Left lung (tissue), 14 donors: ENCODE results near the gene CD247. TPM values are rescaled to one million over a fixed set of nuclear protein-coding genes. Genes with fewer than 3 reads are reported as not detected.

ENCODE experiments used
- ATAC-seq: fragments of 200-7000 bp; cut with Tn5 transposase; one replicate; pipeline ENCODE4 v1.9.1; 2020; ENCODE audit warnings: moderate library complexity
- DNase-seq, 4 donors: peaks; one replicate each; pipeline ENCODE4 v3.0.0-alpha.2; 2013 to 2020
- H3K27ac ChIP-seq, 2 donors: fragments of 200-600 bp; sonication (generic) in 1 of 2; one replicate each; pipeline versions ENCODE4 v1.5.0 to v1.8.0; 2020 to 2021
- H3K27me3 ChIP-seq, 2 donors: fragments of 200-600 bp; sonication (generic) in 1 of 2; one replicate each; pipeline versions ENCODE4 v1.5.0 to v1.8.0; 2020 to 2021
- H3K36me3 ChIP-seq, 2 donors: fragments of 200-600 bp; sonication (generic) in 1 of 2; one replicate each; pipeline versions ENCODE4 v1.5.0 to v1.8.0; 2020 to 2021
- H3K4me1 ChIP-seq, 2 donors: fragments of 200-600 bp; one replicate each; pipeline ENCODE4 v1.8.0; 2021
- H3K4me3 ChIP-seq, 2 donors: fragments of 200-600 bp; sonication (generic) in 1 of 2; one replicate each; pipeline versions ENCODE4 v1.5.0 to v1.8.0; 2020 to 2021; ENCODE audit warnings: mild to moderate bottlenecking in 1 of 2
- H3K9me3 ChIP-seq, 2 donors: fragments of 200-600 bp; sonication (generic) in 1 of 2; one replicate each; pipeline versions ENCODE4 v1.5.0 to v1.8.0; 2020 to 2021
- intact Hi-C, 2 donors: fragments of 100-400 bp; cut with DNase I; formaldehyde crosslinking; loops; one replicate each; pipeline versions ENCODE4 v1.11.2 to v1.14.2; 2022
- long read RNA-seq, 12 donors: library from polyadenylated mRNA in 2 of 12; unstranded in 2 of 12; transcript quantifications; one replicate each; pipeline ENCODE4 v2.0.0 and lab custom pipeline, GENCODE V29; 2019 to 2026
- polyA plus RNA-seq, 6 donors: library from polyadenylated mRNA; unstranded; fragments of 120-200 nt; gene quantifications; one replicate each; pipeline ENCODE4 v1.2.1, GENCODE V29; 2013; ENCODE audit not compliant: insufficient read length in 6 of 6
- total RNA-seq, 2 donors: library from RNA; stranded (reverse); fragmentation: NEBNext Ultra II Directional; extraction: Animal tissue kit (Norgen Biotek cat#: 25700); gene quantifications; one replicate each; pipeline ENCODE4 v1.2.1, GENCODE V29; 2021
- TF ChIP-seq, protein P1 (sequence below), 2 donors: fragments of 200-600 bp; sonication (generic) in 1 of 2; IDR thresholded peaks; one replicate each; pipeline versions ENCODE4 v1.5.0 to v1.8.0; 2021; ENCODE audit warnings: antibody characterized with exemption in 2 of 2
- donor health status: DM: no; HTN: yes; CAD: no.
- donor health status: DM: no; HTN: no; CAD: no.

The CD247 gene
- 1 to 10 TPM; 5.3 to 5.6 TPM for total RNA-seq
- 1 to 10 TPM; 1.3 to 2.0 (median 1.7) TPM for polyA plus RNA-seq
- long read RNA-seq, donor 1, partial matches to known transcripts: 0 of 2 reads
- long read RNA-seq, donor 1, other reads (novel, unspliced or antisense): 0 of 2 reads
- long read RNA-seq, donor 2: 0 reads
- long read RNA-seq, donor 3: 0 reads
- long read RNA-seq, donor 4, partial matches to known transcripts: 0 of 4 reads
- long read RNA-seq, donor 4, other reads (novel, unspliced or antisense): 1 of 4 reads
- long read RNA-seq, donor 5, partial matches to known transcripts: 0 of 1 reads
- long read RNA-seq, donor 5, other reads (novel, unspliced or antisense): 0 of 1 reads
- long read RNA-seq, donor 6, partial matches to known transcripts: 0 of 2 reads
- long read RNA-seq, donor 6, other reads (novel, unspliced or antisense): 0 of 2 reads
- long read RNA-seq, donor 7: 0 reads
- long read RNA-seq, donor 8: 0 reads
- long read RNA-seq, donor 9: 0 reads
- long read RNA-seq, donor 10, partial matches to known transcripts: 0 of 2 reads
- long read RNA-seq, donor 10, other reads (novel, unspliced or antisense): 2 of 2 reads
- long read RNA-seq, donor 11: 0 reads
- long read RNA-seq, donor 12: 0 reads

DNA sequence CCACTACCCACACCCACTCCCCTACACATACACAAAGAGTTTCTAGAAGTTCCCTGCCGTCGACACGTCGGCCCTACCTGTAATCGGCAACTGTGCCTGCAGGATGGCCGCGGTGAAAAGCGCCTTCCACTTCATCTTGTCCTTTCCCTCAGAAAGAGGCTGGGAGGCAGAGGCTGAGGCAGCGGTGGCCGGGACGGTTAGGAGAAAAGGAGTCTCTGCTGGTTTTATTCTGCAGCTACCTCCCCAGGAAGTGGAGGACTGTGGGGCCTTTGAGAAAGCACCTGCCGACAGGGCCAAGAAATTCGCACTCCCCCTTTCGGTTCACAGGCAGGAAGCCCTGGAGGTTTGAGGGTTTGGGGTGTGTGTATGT is at the start of gene CD247:
TSS of gene CD247 (minus strand) at position 199 of the 370 bp plus-strand sequence. CDS start at position 135, 64 bp downstream.
- Histone ChIP-seq H3K27me3 (no peaks in the 10 kb centered on the region), H3K9me3 (no peaks in the 10 kb centered on the region), H3K27ac (no peak within 1 kb of the TSS), H3K4me3 (peak within 1 kb of the TSS in 1 of 2 donors; percentile 22), H3K4me1 (no peaks in the 10 kb centered on the region), H3K36me3 (no peaks in the 10 kb centered on the region)
- TF ChIP-seq, protein P1, sequence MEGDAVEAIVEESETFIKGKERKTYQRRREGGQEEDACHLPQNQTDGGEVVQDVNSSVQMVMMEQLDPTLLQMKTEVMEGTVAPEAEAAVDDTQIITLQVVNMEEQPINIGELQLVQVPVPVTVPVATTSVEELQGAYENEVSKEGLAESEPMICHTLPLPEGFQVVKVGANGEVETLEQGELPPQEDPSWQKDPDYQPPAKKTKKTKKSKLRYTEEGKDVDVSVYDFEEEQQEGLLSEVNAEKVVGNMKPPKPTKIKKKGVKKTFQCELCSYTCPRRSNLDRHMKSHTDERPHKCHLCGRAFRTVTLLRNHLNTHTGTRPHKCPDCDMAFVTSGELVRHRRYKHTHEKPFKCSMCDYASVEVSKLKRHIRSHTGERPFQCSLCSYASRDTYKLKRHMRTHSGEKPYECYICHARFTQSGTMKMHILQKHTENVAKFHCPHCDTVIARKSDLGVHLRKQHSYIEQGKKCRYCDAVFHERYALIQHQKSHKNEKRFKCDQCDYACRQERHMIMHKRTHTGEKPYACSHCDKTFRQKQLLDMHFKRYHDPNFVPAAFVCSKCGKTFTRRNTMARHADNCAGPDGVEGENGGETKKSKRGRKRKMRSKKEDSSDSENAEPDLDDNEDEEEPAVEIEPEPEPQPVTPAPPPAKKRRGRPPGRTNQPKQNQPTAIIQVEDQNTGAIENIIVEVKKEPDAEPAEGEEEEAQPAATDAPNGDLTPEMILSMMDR (IDR thresholded peaks at IDR 0.05): no peak
- intact Hi-C loops: no loop called here
- no peak for DNase-seq
- ATAC-seq: no peak

DNA sequence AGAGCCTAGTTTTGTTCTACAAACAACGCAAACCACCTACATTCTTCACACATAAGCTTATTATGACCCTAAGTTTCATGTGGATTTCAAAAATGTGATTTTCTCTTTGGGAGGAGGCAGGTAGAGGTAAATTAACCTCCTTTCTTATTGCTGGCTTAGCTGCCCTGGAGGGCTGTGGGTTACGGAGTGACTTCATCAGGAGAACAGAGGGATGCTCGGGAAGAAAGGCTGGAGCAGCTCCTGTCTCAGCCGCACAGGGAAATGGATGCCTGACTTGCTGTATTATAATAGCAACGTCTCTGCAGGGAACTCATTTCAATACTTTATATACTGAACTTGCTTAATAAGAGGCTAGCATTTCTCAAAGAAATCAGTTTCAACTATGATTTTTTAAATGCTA is 49.3 kb upstream of the CD247 start:
- Histone ChIP-seq H3K36me3 (no peaks in the 10 kb centered on the region), H3K4me1 (peaks cover 0 to 45% of the 10 kb centered on the region in 2 donors), H3K4me3 (no peak overlapping the region), H3K9me3 (no peaks in the 10 kb centered on the region), H3K27ac (no peak overlapping the region), H3K27me3 (no peaks in the 10 kb centered on the region)
- intact Hi-C loops: no loop called here
- DNase-seq (no peak), ATAC-seq (no peak)
- TF ChIP-seq, protein P1 (IDR thresholded peaks at IDR 0.05): no peak

DNA sequence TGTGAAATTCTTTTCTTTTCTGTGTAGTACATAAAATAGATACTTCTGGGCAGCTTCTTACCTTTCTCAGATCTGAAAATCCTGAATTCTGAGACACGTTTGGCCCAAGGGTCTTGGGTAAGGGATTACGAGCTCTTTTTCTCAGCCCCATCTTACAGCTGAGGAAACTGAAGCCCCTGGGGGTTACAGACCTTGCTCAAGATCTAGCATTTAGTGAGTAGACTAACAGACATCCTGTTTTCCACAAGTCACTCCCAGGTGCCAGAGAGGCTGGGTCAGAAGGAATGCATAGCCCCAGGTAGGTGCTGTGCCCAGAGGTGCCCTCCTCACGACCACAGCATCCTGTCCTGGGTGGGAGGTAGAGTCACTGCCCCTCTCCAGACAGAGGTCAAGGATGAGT is 48.4 kb upstream of the CD247 start:
- Histone ChIP-seq H3K9me3 (no peaks in the 10 kb centered on the region), H3K36me3 (no peaks in the 10 kb centered on the region), H3K27me3 (no peaks in the 10 kb centered on the region), H3K4me1 (peaks cover 0 to 45% of the 10 kb centered on the region in 2 donors), H3K4me3 (no peak overlapping the region), H3K27ac (no peak overlapping the region)
- no peak for DNase-seq
- no peak for ATAC-seq
- intact Hi-C loops: no loop called here
- TF ChIP-seq, protein P1 (IDR thresholded peaks at IDR 0.05): no peak

DNA sequence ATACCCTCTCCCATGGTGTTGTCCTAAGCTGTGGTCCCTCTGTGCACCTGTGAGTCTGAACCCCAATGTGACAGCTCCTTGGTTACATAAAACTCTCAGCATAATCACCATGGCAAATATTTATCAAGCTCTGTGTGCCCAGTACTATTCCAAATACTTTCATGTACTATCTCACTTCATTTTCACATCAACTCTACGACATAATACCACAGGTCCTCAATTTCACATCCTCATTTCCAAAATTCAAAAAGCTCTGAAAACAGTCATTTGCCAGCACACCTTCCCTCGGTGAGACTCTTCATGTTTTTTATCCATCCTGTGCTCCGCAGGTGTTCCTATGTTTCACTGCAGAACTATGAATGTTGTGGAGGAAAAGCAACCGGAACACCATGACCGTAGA is 47.6 kb upstream of the CD247 start:
- H3K27ac ChIP-seq: no peak overlapping the region
- H3K4me3 ChIP-seq: no peak overlapping the region
- no peak for ATAC-seq
- no peaks in the 10 kb centered on the region for H3K36me3 ChIP-seq
- no peaks in the 10 kb centered on the region for H3K27me3 ChIP-seq
- peaks cover 0 to 45% of the 10 kb centered on the region in 2 donors for H3K4me1 ChIP-seq
- no peaks in the 10 kb centered on the region for H3K9me3 ChIP-seq
- TF ChIP-seq, protein P1 (IDR thresholded peaks at IDR 0.05): no peak
- intact Hi-C loops: no loop called here
- DNase-seq: no peak

DNA sequence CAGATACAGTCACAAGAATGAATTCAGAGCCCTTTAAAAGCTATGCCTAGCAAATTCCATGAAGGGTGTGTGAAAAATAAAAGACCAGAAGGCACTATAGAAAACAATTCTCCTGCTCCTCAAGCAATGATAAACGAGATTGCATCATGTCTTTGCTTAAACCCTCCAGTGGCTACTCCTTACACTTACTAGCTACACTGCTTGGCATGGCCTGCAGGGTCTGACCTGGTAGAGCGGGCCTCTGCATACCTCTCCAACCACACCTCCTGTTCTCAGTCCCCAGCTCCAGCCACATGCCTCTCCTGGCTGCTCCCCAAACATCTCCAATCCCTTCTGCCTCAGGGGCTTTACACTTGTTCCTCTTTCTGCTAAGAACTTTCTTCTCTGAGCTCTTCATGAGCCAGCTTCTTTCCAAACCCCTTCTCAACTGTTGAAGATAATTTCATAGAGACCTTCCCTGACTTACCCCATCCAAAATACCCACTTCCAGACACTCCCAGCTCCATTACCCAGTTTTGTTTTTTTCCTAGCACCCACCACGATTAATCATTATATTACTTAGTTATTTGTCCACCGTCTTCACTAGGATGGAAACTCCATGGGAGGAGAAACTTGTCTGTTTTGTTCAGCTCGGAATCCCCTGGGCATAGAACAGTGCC is 46.4 kb upstream of the CD247 start:
- Histone ChIP-seq H3K27ac (peak overlapping the region in 1 of 2 donors; percentile 30), H3K27me3 (no peaks in the 10 kb centered on the region), H3K36me3 (no peaks in the 10 kb centered on the region), H3K4me3 (no peak overlapping the region), H3K9me3 (no peaks in the 10 kb centered on the region), H3K4me1 (peaks cover 0 to 45% of the 10 kb centered on the region in 2 donors)
- intact Hi-C loops: no loop called here
- DNase-seq (peak in 1 of 4 donors; percentile 71), ATAC-seq (peak; percentile 93)
- TF ChIP-seq, protein P1 (IDR thresholded peaks at IDR 0.05): no peak
